Ovary (tissue), 3 donors: Measurements from ENCODE around the gene DNER.

Source experiments
- CTCF ChIP-seq, 3 donors: fragments of 450-650 bp in 2 of 3; fragments of 200-600 bp in 1 of 3; IDR thresholded peaks; one replicate each; pipeline versions ENCODE4 v1.5.1 to v1.8.0; 2016 to 2022; ENCODE audit warnings: antibody characterized with exemption in 3 of 3, mild to moderate bottlenecking in 1 of 3
- POLR2A ChIP-seq: fragments of 450-650 bp; IDR thresholded peaks from one replicate; pipeline ENCODE4 v1.6.1; 2017; ENCODE audit warnings: antibody characterized with exemption, mild to moderate bottlenecking, moderate library complexity
- donor health status: DM: no; HTN: no; CAD: no.

- no peak for TF ChIP-seq CTCF (IDR thresholded peaks at IDR 0.05)
- no peak for TF ChIP-seq POLR2A
Observed at GRCh38 chr2:229660951-229661350, 53.4 kb downstream of the DNER start.
